ENCODE results near the gene CALM3. TPM values are rescaled to one million over a fixed set of nuclear protein-coding genes. Genes with fewer than 3 reads are reported as not detected.

The CALM3 gene
- total and polyA plus RNA-seq, 8 donors, result 178 to 478 (median 351) TPM

DNA sequence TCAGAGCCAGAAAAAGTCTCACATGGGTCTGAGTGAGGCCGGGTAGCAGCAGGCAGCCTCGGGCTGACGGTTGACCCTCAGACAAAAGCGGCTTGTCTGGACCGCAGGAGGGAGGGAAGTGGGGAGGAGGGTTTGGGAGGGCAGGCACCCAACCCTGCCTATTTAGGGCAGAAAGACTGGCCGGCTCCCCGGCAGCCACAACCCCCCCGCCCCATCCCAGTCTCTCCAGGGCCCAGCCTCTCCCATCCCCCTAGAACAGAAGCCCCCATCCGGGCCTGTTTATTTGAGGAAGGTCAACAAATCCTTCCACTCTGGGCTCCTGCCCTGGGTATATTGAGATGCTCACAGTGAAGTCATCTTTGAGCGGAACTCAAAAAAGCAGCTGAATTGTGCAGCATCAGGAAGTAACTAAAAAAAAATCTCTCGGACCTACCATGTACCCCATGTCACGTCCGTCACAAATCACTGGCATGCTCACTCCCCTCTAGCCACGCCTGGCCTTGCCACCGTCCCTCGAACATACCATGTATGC, 53.6 kb downstream of the CALM3 start:
- ATAC-seq, result peak; percentile 51
- H3K4me3 ChIP-seq, result no peak overlapping the region
- H3K36me3 ChIP-seq, result no peaks in the 10 kb centered on the region
- H3K27me3 ChIP-seq, result peaks cover 17 to 96% of the 10 kb centered on the region in 2 donors
- TF ChIP-seq, protein P1, sequence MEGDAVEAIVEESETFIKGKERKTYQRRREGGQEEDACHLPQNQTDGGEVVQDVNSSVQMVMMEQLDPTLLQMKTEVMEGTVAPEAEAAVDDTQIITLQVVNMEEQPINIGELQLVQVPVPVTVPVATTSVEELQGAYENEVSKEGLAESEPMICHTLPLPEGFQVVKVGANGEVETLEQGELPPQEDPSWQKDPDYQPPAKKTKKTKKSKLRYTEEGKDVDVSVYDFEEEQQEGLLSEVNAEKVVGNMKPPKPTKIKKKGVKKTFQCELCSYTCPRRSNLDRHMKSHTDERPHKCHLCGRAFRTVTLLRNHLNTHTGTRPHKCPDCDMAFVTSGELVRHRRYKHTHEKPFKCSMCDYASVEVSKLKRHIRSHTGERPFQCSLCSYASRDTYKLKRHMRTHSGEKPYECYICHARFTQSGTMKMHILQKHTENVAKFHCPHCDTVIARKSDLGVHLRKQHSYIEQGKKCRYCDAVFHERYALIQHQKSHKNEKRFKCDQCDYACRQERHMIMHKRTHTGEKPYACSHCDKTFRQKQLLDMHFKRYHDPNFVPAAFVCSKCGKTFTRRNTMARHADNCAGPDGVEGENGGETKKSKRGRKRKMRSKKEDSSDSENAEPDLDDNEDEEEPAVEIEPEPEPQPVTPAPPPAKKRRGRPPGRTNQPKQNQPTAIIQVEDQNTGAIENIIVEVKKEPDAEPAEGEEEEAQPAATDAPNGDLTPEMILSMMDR (IDR thresholded peaks at IDR 0.05), result no peak
- no peaks in the 10 kb centered on the region for H3K9me3 ChIP-seq
- peak in 3 of 4 donors; percentile 31 to 68 (median 52) for DNase-seq
- H3K4me1 ChIP-seq, result peaks cover 0 to 7% of the 10 kb centered on the region in 2 donors
- H3K27ac ChIP-seq, result peak overlapping the region in 1 of 2 donors; percentile 39
- intact Hi-C loops (cut with DNase I), result loop anchor here in 1 of 2 donors (5.0 kb wide), 1 partner anchor 32 kb away; no protein-coding TSS in a partner anchor

DNA sequence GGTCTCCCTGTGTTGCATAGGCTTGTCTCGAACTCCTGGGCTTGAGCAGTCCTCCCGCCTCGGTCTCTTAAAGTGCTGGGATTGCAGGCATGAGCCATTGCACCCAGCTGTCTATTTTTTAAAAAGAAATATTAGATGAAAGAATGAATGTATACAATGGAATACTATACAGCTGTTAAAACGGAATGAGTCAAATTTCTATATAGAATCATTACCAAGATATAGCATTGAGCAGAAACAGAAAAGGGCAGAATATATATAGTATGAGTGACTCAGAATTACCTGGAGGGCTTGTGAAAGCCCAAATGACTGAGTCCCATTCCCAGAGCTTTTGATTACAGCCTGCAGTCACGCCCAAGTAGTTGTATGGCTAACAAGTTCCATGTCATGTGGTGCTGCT, 55.4 kb downstream of the CALM3 start:
- Histone ChIP-seq H3K27ac (no peak overlapping the region), H3K36me3 (no peaks in the 10 kb centered on the region), H3K4me3 (no peak overlapping the region), H3K9me3 (no peaks in the 10 kb centered on the region), H3K4me1 (peaks cover 0 to 20% of the 10 kb centered on the region in 2 donors), H3K27me3 (peaks cover 14 to 92% of the 10 kb centered on the region in 2 donors)
- TF ChIP-seq, protein P1 (IDR thresholded peaks at IDR 0.05), result no peak
- no peak for ATAC-seq
- intact Hi-C loops (cut with DNase I), result loop anchor here in 1 of 2 donors (5.0 kb wide), 1 partner anchor 34 kb away; no protein-coding TSS in a partner anchor
- DNase-seq, result no peak

DNA sequence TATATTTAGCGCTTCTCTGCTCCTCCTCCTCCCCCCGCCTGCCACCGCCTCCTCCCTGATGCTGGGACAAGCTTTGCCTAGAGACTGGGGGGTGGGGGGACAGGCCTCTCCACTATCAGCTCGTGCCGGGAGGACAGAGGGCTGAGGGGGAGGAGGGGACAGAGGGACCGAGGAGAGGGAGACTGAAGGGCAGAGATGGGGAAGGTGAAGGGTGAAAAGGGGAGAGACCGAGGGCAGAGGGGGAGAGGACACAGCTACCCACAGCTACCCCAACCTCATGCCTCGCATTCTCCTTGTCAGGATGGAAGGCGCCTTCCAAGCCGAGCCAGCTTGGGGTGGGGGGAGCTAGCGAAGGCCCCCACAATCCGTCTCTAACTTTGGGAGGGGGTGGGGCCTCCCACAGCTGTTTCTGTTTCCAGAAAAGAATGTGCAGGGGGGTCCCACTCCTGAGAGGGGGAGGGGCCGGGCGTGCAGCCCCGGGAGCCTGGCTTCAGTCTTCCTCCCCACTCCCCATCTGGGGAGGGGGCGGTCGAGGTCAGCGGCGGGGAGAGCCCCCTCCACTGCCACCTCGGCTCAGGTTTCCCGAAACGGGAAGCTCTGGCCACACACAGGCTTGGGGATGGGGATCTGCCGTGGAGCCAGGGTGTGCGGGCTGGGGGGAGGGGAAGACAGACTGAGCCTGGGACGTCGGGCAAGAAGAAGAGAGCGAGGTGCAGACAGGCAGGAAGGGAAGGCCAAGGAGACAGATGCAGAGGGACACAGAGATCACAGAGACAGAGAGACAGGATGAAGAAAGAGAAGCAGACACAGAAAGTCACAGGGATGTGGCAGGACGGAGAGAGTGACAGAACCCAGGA, 58.2 kb downstream of the CALM3 start:
- H3K27me3 ChIP-seq, result peaks cover 14 to 64% of the 10 kb centered on the region in 2 donors
- H3K4me1 ChIP-seq, result peaks cover 0 to 31% of the 10 kb centered on the region in 2 donors
- no peak for ATAC-seq
- TF ChIP-seq, protein P1 (IDR thresholded peaks at IDR 0.05), result no peak
- intact Hi-C loops (cut with DNase I), result loop anchor here in 1 of 2 donors (5.0 to 10.0 kb wide), 2 partner anchors 37 to 125 kb away; no protein-coding TSS in a partner anchor
- peak; percentile 44 to 82 (median 81) for DNase-seq
- peak overlapping the region; percentile 40 to 54 for H3K4me3 ChIP-seq
- no peaks in the 10 kb centered on the region for H3K9me3 ChIP-seq
- H3K27ac ChIP-seq, result peak overlapping the region; percentile 28 to 77
- no peaks in the 10 kb centered on the region for H3K36me3 ChIP-seq

DNA sequence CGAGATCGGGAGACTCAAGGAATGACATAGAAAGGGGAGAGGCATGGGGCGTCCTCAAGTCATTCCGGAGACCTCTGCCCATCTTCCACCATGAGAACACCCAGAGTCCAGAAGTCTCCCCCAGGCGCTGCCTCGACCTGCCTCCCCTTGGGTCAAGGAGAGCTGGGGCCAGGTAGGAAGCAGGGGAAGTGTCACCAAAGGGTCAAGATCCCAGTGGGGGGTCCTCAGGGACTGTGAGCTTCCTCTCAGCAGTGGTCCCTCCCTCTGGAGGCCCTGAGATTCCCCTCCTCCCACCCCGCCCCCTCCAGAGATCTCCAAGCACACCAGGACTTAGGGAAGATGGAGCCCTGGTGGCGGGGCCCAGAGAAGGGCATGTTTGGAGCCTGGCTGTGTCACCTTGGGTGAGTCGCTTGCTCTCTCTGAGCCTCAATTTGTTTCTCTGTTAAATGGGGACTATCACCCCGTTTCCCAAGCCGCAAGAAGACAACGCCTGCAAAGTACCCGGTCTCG, 58.9 kb downstream of the CALM3 start:
- TF ChIP-seq, protein P1 (IDR thresholded peaks at IDR 0.05), result no peak
- DNase-seq, result peak; percentile 40 to 88 (median 60)
- Histone ChIP-seq H3K27me3 (peaks cover 14 to 58% of the 10 kb centered on the region in 2 donors), H3K4me3 (peak overlapping the region; percentile 40 to 54), H3K4me1 (peaks cover 0 to 31% of the 10 kb centered on the region in 2 donors), H3K9me3 (no peaks in the 10 kb centered on the region), H3K27ac (peak overlapping the region in 1 of 2 donors; percentile 77), H3K36me3 (no peaks in the 10 kb centered on the region)
- intact Hi-C loops (cut with DNase I), result loop anchor here in 1 of 2 donors (10.0 kb wide), 1 partner anchor 125 kb away; no protein-coding TSS in a partner anchor
- no peak for ATAC-seq

Other genes with a start within 250 kb of the CALM3 start
- gene CCDC8, start 187.8 kb upstream of the CALM3 start, total RNA-seq, result 10 to 100 TPM; 11.8 to 15.5 TPM
- gene CCDC8, start 187.8 kb upstream of the CALM3 start, polyA plus RNA-seq (ENCODE audit: insufficient read length in 6 of 6), result 10 to 100 TPM; 41.1 to 59.7 (median 51.6) TPM
- gene PNMA8C, start 172.4 kb upstream of the CALM3 start, total RNA-seq, result under 1 TPM; 0.09 to 0.16 TPM
- 1 to 10 TPM in 1 of 6 donors, under 1 TPM in 5; 0.24 to 1.5 (median 0.54) TPM for gene PNMA8C, start 172.4 kb upstream of the CALM3 start, polyA plus RNA-seq (ENCODE audit: insufficient read length in 6 of 6)
- 1 to 10 TPM; 1.5 to 3.8 TPM for gene PNMA8A, start 129.8 kb upstream of the CALM3 start, total RNA-seq
- 10 to 100 TPM; 12.7 to 17.2 (median 14.2) TPM for gene PNMA8A, start 129.8 kb upstream of the CALM3 start, polyA plus RNA-seq (ENCODE audit: insufficient read length in 6 of 6)
- gene PNMA8B, start 105.5 kb upstream of the CALM3 start, total RNA-seq, result 1 to 10 TPM; 1.4 to 2.1 TPM
- gene PNMA8B, start 105.5 kb upstream of the CALM3 start, polyA plus RNA-seq (ENCODE audit: insufficient read length in 6 of 6), result 1 to 10 TPM; 3.5 to 5.2 (median 4.4) TPM
- 10 to 100 TPM in 1 of 2 donors, 1 to 10 TPM in 1; 9.8 to 12.1 TPM for gene PTGIR, start 23.8 kb downstream of the CALM3 start, total RNA-seq
- 10 to 100 TPM in 4 of 6 donors, 1 to 10 TPM in 2; 9.2 to 14.1 (median 12.0) TPM for gene PTGIR, start 23.8 kb downstream of the CALM3 start, polyA plus RNA-seq (ENCODE audit: insufficient read length in 6 of 6)
- not detected for gene GNG8, start 34.9 kb downstream of the CALM3 start, total RNA-seq
- 10 to 100 TPM in 2 of 6 donors, 1 to 10 TPM in 4; 5.8 to 16.0 (median 8.9) TPM for gene GNG8, start 34.9 kb downstream of the CALM3 start, polyA plus RNA-seq (ENCODE audit: insufficient read length in 6 of 6)
- 10 to 100 TPM in 1 of 2 donors, 1 to 10 TPM in 1; 6.6 to 15.0 TPM for gene DACT3, start 59.9 kb downstream of the CALM3 start, total RNA-seq
- gene DACT3, start 59.9 kb downstream of the CALM3 start, polyA plus RNA-seq (ENCODE audit: insufficient read length in 6 of 6), result 10 to 100 TPM; 37.6 to 53.4 (median 45.4) TPM
- gene PRKD2, start 115.8 kb downstream of the CALM3 start, total RNA-seq, result 10 to 100 TPM; 37.8 to 48.5 TPM
- gene PRKD2, start 115.8 kb downstream of the CALM3 start, polyA plus RNA-seq (ENCODE audit: insufficient read length in 6 of 6), result 10 to 100 TPM; 51.3 to 61.4 (median 55.7) TPM
- gene FKRP, start 144.7 kb downstream of the CALM3 start, total RNA-seq, result 10 to 100 TPM; 18.8 to 20.9 TPM
- gene FKRP, start 144.7 kb downstream of the CALM3 start, polyA plus RNA-seq (ENCODE audit: insufficient read length in 6 of 6), result 10 to 100 TPM; 19.8 to 29.6 (median 25.4) TPM
- 10 to 100 TPM; 54.2 to 73.4 TPM for gene STRN4, start 145.1 kb downstream of the CALM3 start, total RNA-seq
- gene STRN4, start 145.1 kb downstream of the CALM3 start, polyA plus RNA-seq (ENCODE audit: insufficient read length in 6 of 6), result 10 to 100 TPM; 70.5 to 97.9 (median 81.3) TPM
- 100 to 1,000 TPM in 1 of 2 donors, 10 to 100 TPM in 1; 79.9 to 172 TPM for gene SLC1A5, start 187.3 kb downstream of the CALM3 start, total RNA-seq
- 10 to 100 TPM; 67.2 to 92.5 (median 81.5) TPM for gene SLC1A5, start 187.3 kb downstream of the CALM3 start, polyA plus RNA-seq (ENCODE audit: insufficient read length in 6 of 6)
- 100 to 1,000 TPM; 152 to 163 TPM for gene AP2S1, start 249.5 kb downstream of the CALM3 start, total RNA-seq
- gene AP2S1, start 249.5 kb downstream of the CALM3 start, polyA plus RNA-seq (ENCODE audit: insufficient read length in 6 of 6), result 100 to 1,000 TPM in 4 of 6 donors, 10 to 100 TPM in 2; 92.3 to 116 (median 106) TPM

All from left lung (tissue), 10 donors.